H1 (cell line): ENCODE measurements around the gene RBM15. TPM values are rescaled to one million over a fixed set of nuclear protein-coding genes. Genes with fewer than 3 reads are reported as not detected.

Experiments
- CBX5 ChIP-seq: fragments of 300-800, 300-1000 bp; sonication (generic); IDR thresholded peaks from 2 replicates; pipeline ENCODE4 v1.7.1; 2016; ENCODE audit warnings: antibody characterized with exemption, low read length, low read depth
- CREB1 ChIP-seq: IDR thresholded peaks from 2 replicates; pipeline ENCODE4 v1.6.1; 2012; ENCODE audit warnings: inconsistent platforms
- KDM4A ChIP-seq: IDR thresholded peaks from one replicate; pipeline ENCODE4 v1.7.1; 2012; ENCODE audit warnings: low read depth, mild to moderate bottlenecking, moderate library complexity, low read length, inconsistent platforms; ENCODE audit not compliant: severe bottlenecking
- POLR2A ChIP-seq, 2 experiments: IDR thresholded peaks; 1 replicate in 1 of 2; 2 replicates in 1 of 2; pipeline ENCODE4 v1.6.1; 2011; ENCODE audit warnings: low read depth in 2 of 2, low read length in 2 of 2, mild to moderate bottlenecking in 2 of 2; ENCODE audit errors: control extremely low read depth in 1 of 2
- RAD21 ChIP-seq, 2 experiments: IDR thresholded peaks in 1 of 2; conservative IDR thresholded peaks in 1 of 2; 2 replicates each; pipeline ENCODE4 v1.6.1; 2011; ENCODE audit warnings: low read depth in 2 of 2, low read length in 2 of 2, improper control_type of control experiment in 1 of 2, inconsistent platforms in 1 of 2, mild to moderate bottlenecking in 1 of 2, moderate library complexity in 1 of 2
- RNF2 ChIP-seq: fragments of 200-900, 300-1000 bp; sonication (generic); IDR thresholded peaks from 2 replicates; pipeline ENCODE4 v1.7.1; 2016; ENCODE audit warnings: borderline replicate concordance, low read depth, mild to moderate bottlenecking, antibody characterized with exemption, low read length; ENCODE audit not compliant: poor library complexity, severe bottlenecking; ENCODE audit errors: missing control alignments
- YY1 ChIP-seq: IDR thresholded peaks from 2 replicates; pipeline ENCODE4 v1.6.1; 2011; ENCODE audit warnings: low read depth, mild to moderate bottlenecking, low read length
- ZNF274 ChIP-seq: IDR thresholded peaks from 2 replicates; pipeline ENCODE4 v1.7.0; 2012; ENCODE audit warnings: low read length, borderline replicate concordance; ENCODE audit errors: extremely low read depth
- polyA plus RNA-seq, 7 experiments: library from polyadenylated mRNA; depleted of rRNA in 3 of 7; stranded (reverse) in 5 of 7; unstranded in 2 of 7; fragments of >200 nt in 5 of 7; fragments of 200-250 nt in 2 of 7; gene quantifications; 1 replicate in 5 of 7; 2 replicates in 1 of 7; 4 replicates in 1 of 7; pipeline versions ENCODE4 v1.2.1 to v1.2.3, GENCODE V29; 2011 to 2013; ENCODE audit warnings: missing spikeins in 2 of 7, mixed read lengths in 2 of 7
- total RNA-seq: library from RNA; stranded (reverse); fragmentation: NEBNext Ultra II Directional; extraction: Animal tissue kit (Norgen Biotek cat#: 25700); gene quantifications from 2 replicates; pipeline ENCODE4 v1.2.1, GENCODE V29; 2021

Gene RBM15
- total and polyA plus RNA-seq, 2 of the 8 experiments (the other 6 are each of a cell fraction or from before 2014, with no cell fraction given), result 13.5 to 44.9 TPM

DNA sequence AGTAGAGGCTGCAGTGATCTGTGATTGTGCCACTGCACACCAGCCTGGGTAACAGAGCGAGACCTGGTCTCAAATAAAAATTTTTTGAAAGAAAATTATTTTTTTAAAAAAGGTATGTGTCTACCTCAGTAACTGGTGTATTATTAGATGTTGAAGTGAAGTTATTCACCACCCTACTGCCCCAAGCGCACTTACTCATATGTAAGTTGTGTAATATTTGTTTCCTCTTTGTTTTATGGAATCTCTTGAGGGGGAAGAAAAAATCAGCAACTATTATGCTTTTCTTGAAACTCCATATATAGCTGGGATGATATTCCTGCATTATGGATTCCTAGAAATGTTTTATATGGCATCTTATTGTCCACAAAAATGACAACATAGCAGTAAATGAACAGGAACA lies 21.3 kb downstream of the RBM15 start (continued):
- TF ChIP-seq RNF2 (no peak), ZNF274 (no peak), KDM4A (no peak), YY1 (no peak), RAD21 (IDR thresholded peaks at IDR 0.05 in 1 of 2, conservative IDR thresholded peaks at IDR 0.05 in 1 of 2; ENCODE audit: low read depth in 2 of 2, low read length in 2 of 2) (no peak), CBX5 (no peak), CREB1 (no peak), POLR2A (IDR thresholded peaks at IDR 0.05; ENCODE audit: control extremely low read depth in 1 of 2, low read depth in 2 of 2, low read length in 2 of 2) (no peak)
